Caco-2 (cell line): ENCODE measurements around the gene PKP3. TPM values are rescaled to one million over a fixed set of nuclear protein-coding genes. Genes with fewer than 3 reads are reported as not detected.
"Not testable (repeated sequence)": the region's sequence is repeated elsewhere in the genome, so short reads cannot be mapped to it uniquely, and the experiment has no call there.

Source experiments
- BruUV-seq: library from RNA; stranded (reverse); fragments of 400-500 nt; replicated peaks from 2 replicates; lab custom pipeline; 2021; lab: Mats Ljungman, UMichigan
- CTCF ChIA-PET: fragments of 300-600 bp; sonication (Branson Sonifier 250); formaldehyde crosslinking; loops from one replicate; lab custom pipeline; 2022; ENCODE audit warnings: antibody characterized with exemption; lab: Charles Lee
- POLR2A ChIA-PET: fragments of 300-600 bp; sonication (Branson Sonifier 250); formaldehyde crosslinking; loops from one replicate; lab custom pipeline; 2022; ENCODE audit warnings: antibody characterized with exemption; lab: Charles Lee
- DNase-seq, 2 experiments: peaks; one replicate each; pipeline versions ENCODE4 v3.0.0 to v3.0.0-alpha.2; 2020 to 2022
- H3K27me3 ChIP-seq: replicated peaks from 2 replicates; pipeline ENCODE4 v1.6.0; 2011; ENCODE audit warnings: low read length; ENCODE audit not compliant: control insufficient read depth, insufficient read depth
- H3K36me3 ChIP-seq: 2 replicates; pipeline ENCODE4 v1.5.1; 2011; ENCODE audit warnings: low read length; ENCODE audit not compliant: control insufficient read depth, insufficient read depth
- H3K4me1 ChIP-seq: fragments of 250-450 bp; sonication (Bioruptor Pico); 2 replicates; pipeline ENCODE4 v1.5.1; 2020; ENCODE audit warnings: mild to moderate bottlenecking
- H3K4me3 ChIP-seq: 2 replicates; pipeline ENCODE4 v1.5.1; 2011; ENCODE audit warnings: low read depth, mild to moderate bottlenecking, control low read depth, low read length
- H3K9me3 ChIP-seq: fragments of 250-450 bp; sonication (Bioruptor Pico); 2 replicates; pipeline ENCODE4 v1.5.1; 2020; ENCODE audit warnings: mild to moderate bottlenecking, moderate library complexity
- H3K27ac Mint-ChIP-seq: one replicate; pipeline ENCODE4 v1.8.0; 2022; ENCODE audit warnings: mixed read lengths; ENCODE audit not compliant: unreplicated experiment
- H3K27me3 Mint-ChIP-seq: one replicate; pipeline ENCODE4 v1.8.0; 2022; ENCODE audit warnings: mixed read lengths; ENCODE audit not compliant: insufficient read depth, unreplicated experiment
- H3K36me3 Mint-ChIP-seq: one replicate; pipeline ENCODE4 v1.8.0; 2022; ENCODE audit warnings: mild to moderate bottlenecking, mixed read lengths; ENCODE audit not compliant: insufficient read depth, unreplicated experiment
- H3K4me1 Mint-ChIP-seq: one replicate; pipeline ENCODE4 v1.8.0; 2022; ENCODE audit warnings: low read depth, mixed read lengths; ENCODE audit not compliant: unreplicated experiment
- H3K4me3 Mint-ChIP-seq: one replicate; pipeline ENCODE4 v1.8.0; 2022; ENCODE audit warnings: mild to moderate bottlenecking, moderate library complexity, mixed read lengths; ENCODE audit not compliant: unreplicated experiment
- H3K9me3 Mint-ChIP-seq: one replicate; pipeline ENCODE4 v1.8.0; 2022; ENCODE audit warnings: mixed read lengths; ENCODE audit not compliant: unreplicated experiment
- intact Hi-C: fragments of 100-400 bp; cut with micrococcal nuclease; formaldehyde crosslinking; loops from one replicate; pipeline ENCODE4 v1.10.0; 2022; ENCODE audit not compliant: unreplicated experiment
- total RNA-seq: library from RNA; stranded (reverse); gene quantifications from 2 replicates; pipeline ENCODE4 v1.2.3, GENCODE V29; 2022
- TF ChIP-seq, protein P1 (sequence below), 2 experiments: fragments of 200-600 bp in 1 of 2; IDR thresholded peaks; 1 replicate in 1 of 2; 2 replicates in 1 of 2; pipeline versions ENCODE4 v1.5.1 to v1.8.0; 2011 to 2022; ENCODE audit warnings: antibody characterized with exemption in 1 of 2, control low read depth in 1 of 2, inconsistent platforms in 1 of 2, low read depth in 1 of 2, low read length in 1 of 2, mild to moderate bottlenecking in 1 of 2, moderate library complexity in 1 of 2; ENCODE audit not compliant: insufficient read depth in 1 of 2, severe bottlenecking in 1 of 2, unreplicated experiment in 1 of 2

Gene PKP3
- total RNA-seq, 1 experiment from 2014 or later = 149 TPM

- DNase-seq = no peak
- Mint-ChIP-seq H3K27ac (no peak overlapping the region), H3K36me3 (peaks cover 61% of the 10 kb centered on the region), H3K4me1 (no peaks in the 10 kb centered on the region), H3K9me3 (no peaks in the 10 kb centered on the region), H3K4me3 (no peak overlapping the region), H3K27me3 (no peaks in the 10 kb centered on the region)
- H3K36me3 ChIP-seq = peaks cover 5% of the 10 kb centered on the region
- no TSS peak for BruUV-seq
- CTCF ChIA-PET = interaction anchor here (0.6 to 1.5 kb wide), 2 partner anchors 42 to 307 kb away, joined by 4 to 8 read pairs; no protein-coding TSS in a partner anchor
- H3K4me1 ChIP-seq = peaks cover 9% of the 10 kb centered on the region
- POLR2A ChIA-PET = no interaction called here
- TF ChIP-seq, protein P1, sequence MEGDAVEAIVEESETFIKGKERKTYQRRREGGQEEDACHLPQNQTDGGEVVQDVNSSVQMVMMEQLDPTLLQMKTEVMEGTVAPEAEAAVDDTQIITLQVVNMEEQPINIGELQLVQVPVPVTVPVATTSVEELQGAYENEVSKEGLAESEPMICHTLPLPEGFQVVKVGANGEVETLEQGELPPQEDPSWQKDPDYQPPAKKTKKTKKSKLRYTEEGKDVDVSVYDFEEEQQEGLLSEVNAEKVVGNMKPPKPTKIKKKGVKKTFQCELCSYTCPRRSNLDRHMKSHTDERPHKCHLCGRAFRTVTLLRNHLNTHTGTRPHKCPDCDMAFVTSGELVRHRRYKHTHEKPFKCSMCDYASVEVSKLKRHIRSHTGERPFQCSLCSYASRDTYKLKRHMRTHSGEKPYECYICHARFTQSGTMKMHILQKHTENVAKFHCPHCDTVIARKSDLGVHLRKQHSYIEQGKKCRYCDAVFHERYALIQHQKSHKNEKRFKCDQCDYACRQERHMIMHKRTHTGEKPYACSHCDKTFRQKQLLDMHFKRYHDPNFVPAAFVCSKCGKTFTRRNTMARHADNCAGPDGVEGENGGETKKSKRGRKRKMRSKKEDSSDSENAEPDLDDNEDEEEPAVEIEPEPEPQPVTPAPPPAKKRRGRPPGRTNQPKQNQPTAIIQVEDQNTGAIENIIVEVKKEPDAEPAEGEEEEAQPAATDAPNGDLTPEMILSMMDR (IDR thresholded peaks at IDR 0.05; ENCODE audit: insufficient read depth in 1 of 2, low read depth in 1 of 2, low read length in 1 of 2, severe bottlenecking in 1 of 2, unreplicated experiment in 1 of 2) = no peak
- intact Hi-C loops = no loop called here
- no peak overlapping the region for H3K4me3 ChIP-seq
- H3K9me3 ChIP-seq = peaks cover 3% of the 10 kb centered on the region; the same call in 1 of the 2 replicates
- no peaks in the 10 kb centered on the region for H3K27me3 ChIP-seq
Measured at GRCh38 chr11:409008-409599, 15.1 kb downstream of the PKP3 start.

GRCh38 chr11:409600-410483 is 15.8 kb downstream of the PKP3 start:
- CTCF ChIA-PET = interaction anchor here (0.6 to 1.5 kb wide), 4 partner anchors 39 to 306 kb away, joined by 3 to 8 read pairs (median 4); no protein-coding TSS in a partner anchor
- no peak overlapping the region for H3K4me3 Mint-ChIP-seq
- POLR2A ChIA-PET = interaction anchor here (0.6 kb wide), 1 partner anchor 202 kb away, joined by 7 read pairs; the partner anchor contains the start of genes BET1L and RIC8A

GRCh38 chr11:410711-411110 is 16.7 kb downstream of the PKP3 start:
- not testable (repeated sequence) for H3K4me1 Mint-ChIP-seq, H3K36me3 ChIP-seq, H3K9me3 ChIP-seq, H3K9me3 Mint-ChIP-seq, H3K4me3 ChIP-seq, H3K4me3 Mint-ChIP-seq, DNase-seq, H3K27me3 Mint-ChIP-seq, H3K27me3 ChIP-seq, H3K27ac Mint-ChIP-seq, BruUV-seq
- peaks cover 14% of the 10 kb centered on the region for H3K4me1 ChIP-seq
- ChIA-PET CTCF (interaction anchor here (0.7 to 2.2 kb wide), 4 partner anchors 37 to 43 kb away, joined by 3 to 8 read pairs (median 5); no protein-coding TSS in a partner anchor), POLR2A (interaction anchor here (0.6 kb wide), 1 partner anchor 203 kb away, joined by 7 read pairs; the partner anchor contains the start of genes BET1L and RIC8A)
- intact Hi-C loops = loop anchor here (1.0 kb wide), 1 partner anchor 38 kb away; no protein-coding TSS in a partner anchor
- H3K36me3 Mint-ChIP-seq = peaks cover 50% of the 10 kb centered on the region

More at GRCh38 chr11:409600-410483, 15.8 kb downstream of the PKP3 start:
- peaks cover 5% of the 10 kb centered on the region for H3K4me1 Mint-ChIP-seq
- no peaks in the 10 kb centered on the region for H3K9me3 Mint-ChIP-seq
- no TSS peak for BruUV-seq
- peaks cover 3% of the 10 kb centered on the region; the same call in 1 of the 2 replicates for H3K9me3 ChIP-seq
- intact Hi-C loops = loop anchor here (1.0 kb wide), 1 partner anchor 38 kb away; no protein-coding TSS in a partner anchor
- H3K27ac Mint-ChIP-seq = no peak overlapping the region
- H3K4me1 ChIP-seq = peaks cover 9% of the 10 kb centered on the region
- TF ChIP-seq, protein P1 (IDR thresholded peaks at IDR 0.05; ENCODE audit: insufficient read depth in 1 of 2, low read depth in 1 of 2, low read length in 1 of 2, severe bottlenecking in 1 of 2, unreplicated experiment in 1 of 2) = no peak
- H3K36me3 ChIP-seq = peaks cover 5% of the 10 kb centered on the region
- H3K27me3 ChIP-seq = no peaks in the 10 kb centered on the region
- H3K4me3 ChIP-seq = no peak overlapping the region
- H3K36me3 Mint-ChIP-seq = peaks cover 59% of the 10 kb centered on the region
- H3K27me3 Mint-ChIP-seq = no peaks in the 10 kb centered on the region
- peak in 1 of 2 experiments; percentile 69 for DNase-seq

GRCh38 chr11:411520-411919 is 17.5 kb downstream of the PKP3 start:
- H3K9me3 ChIP-seq, H3K4me1 Mint-ChIP-seq, H3K27me3 ChIP-seq, H3K27me3 Mint-ChIP-seq, H3K9me3 Mint-ChIP-seq, H3K27ac Mint-ChIP-seq, BruUV-seq, intact Hi-C loops, H3K4me3 Mint-ChIP-seq, POLR2A ChIA-PET, DNase-seq, H3K36me3 ChIP-seq, H3K4me3 ChIP-seq: not testable (repeated sequence)
- H3K36me3 Mint-ChIP-seq = peaks cover 50% of the 10 kb centered on the region
- H3K4me1 ChIP-seq = peaks cover 20% of the 10 kb centered on the region
- CTCF ChIA-PET = interaction anchor here (0.6 to 2.2 kb wide), 3 partner anchors 37 to 204 kb away, joined by 4 to 7 read pairs (median 5); partner anchors contain the start of genes BET1L and RIC8A
